ENCODE measurements around the gene GOLGA6A.

DNA sequence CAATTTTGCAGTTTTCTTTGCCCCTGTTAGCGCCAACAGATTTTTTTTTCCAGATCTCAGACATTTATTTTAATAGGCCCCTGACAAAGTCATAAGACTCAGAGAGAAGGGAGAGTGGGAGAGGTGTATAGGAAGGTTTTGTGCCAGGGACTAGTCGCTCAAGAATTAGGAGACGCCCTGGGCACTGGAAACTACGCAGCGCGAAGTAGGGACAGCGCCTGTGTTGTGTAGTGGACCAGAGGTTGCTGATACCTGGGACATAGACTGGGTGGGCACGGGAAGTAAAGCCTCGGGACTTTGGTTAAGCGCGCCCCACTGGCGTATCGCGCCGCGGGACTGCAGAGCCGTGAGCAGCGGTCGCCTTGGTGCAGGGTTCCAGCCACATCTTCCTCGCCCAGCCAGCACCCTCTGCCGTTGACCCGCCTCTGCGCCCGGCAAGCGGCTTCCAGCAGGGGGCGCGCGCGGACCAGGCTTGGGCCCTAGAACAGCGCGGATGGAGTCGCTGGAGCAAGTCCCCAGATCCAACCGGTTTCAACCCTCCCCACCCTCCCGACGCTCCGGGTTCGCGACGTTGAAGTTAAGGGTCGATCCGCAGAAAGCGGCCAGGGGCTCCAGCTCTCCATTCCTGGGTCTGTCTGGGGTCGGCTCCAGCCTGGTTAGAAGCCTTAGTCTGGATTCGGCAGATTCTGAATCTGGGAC is 45.1 kb upstream of the GOLGA6A start:
- TF ChIP-seq CTCF (IDR thresholded peaks at IDR 0.05) = peak; percentile 99
- no peak for TF ChIP-seq NFYB (CRISPR knock-in tag; conservative IDR thresholded peaks at IDR 0.05; ENCODE audit: low read depth)
- no peak for TF ChIP-seq SMAD4 (CRISPR knock-in tag; IDR thresholded peaks at IDR 0.05)
